Right atrium auricular region (tissue), 2 donors: Measurements from ENCODE around the gene CEP95. TPM values are rescaled to one million over a fixed set of nuclear protein-coding genes. Genes with fewer than 3 reads are reported as not detected.
"Not testable (repeated sequence)": the region's sequence is repeated elsewhere in the genome, so short reads cannot be mapped to it uniquely, and the experiment has no call there.

Experiments used
- DNase-seq: peaks from one replicate; pipeline ENCODE4 v3.0.0-alpha.2; 2019; ENCODE audit warnings: low spot score
- H3K27ac ChIP-seq, 2 donors: fragments of 200-600 bp; sonication (generic); 1 replicate in 1 of 2; 2 replicates in 1 of 2; pipeline ENCODE4 v1.5.1; 2016 to 2019
- H3K27me3 ChIP-seq, 2 donors: fragments of 200-600 bp; sonication (generic); one replicate each; pipeline versions ENCODE4 v1.5.1 to v1.6.0; 2017 to 2019
- H3K36me3 ChIP-seq: fragments of 200-600 bp; sonication (generic); one replicate; pipeline ENCODE4 v1.5.1; 2016
- H3K4me1 ChIP-seq, 2 donors: fragments of 200-600 bp; sonication (generic); one replicate each; pipeline versions ENCODE4 v1.5.1 to v1.6.0; 2017 to 2019
- H3K4me3 ChIP-seq, 2 donors: fragments of 200-600 bp; sonication (generic); 1 replicate in 1 of 2; 2 replicates in 1 of 2; pipeline ENCODE4 v1.5.1; 2017 to 2019; ENCODE audit warnings: mild to moderate bottlenecking in 1 of 2, moderate library complexity in 1 of 2
- H3K9me3 ChIP-seq, 2 donors: fragments of 200-600 bp; sonication (generic); one replicate each; pipeline ENCODE4 v1.5.1; 2019
- CTCF ChIP-seq, 2 donors: fragments of 200-600 bp; sonication (generic); IDR thresholded peaks; one replicate each; pipeline ENCODE4 v1.5.1; 2019; ENCODE audit warnings: antibody characterized with exemption in 2 of 2
- total RNA-seq, 2 donors: library from RNA; depleted of rRNA; stranded (reverse); fragments of >200 nt; gene quantifications; one replicate each; pipeline ENCODE4 v1.1.0, GENCODE V29; 2016

CEP95 gene
- total RNA-seq, 2 donors from 2014 or later: 15.8 to 19.9 TPM

GRCh38 chr17:64573214-64573613, 66.4 kb downstream of the CEP95 start:
- no peaks in the 10 kb centered on the region for H3K9me3 ChIP-seq
- DNase-seq: no peak
- H3K4me3 ChIP-seq: no peak overlapping the region
- peaks cover 39% of the 10 kb centered on the region for H3K36me3 ChIP-seq
- H3K27me3 ChIP-seq: no peaks in the 10 kb centered on the region
- no peak for TF ChIP-seq CTCF (IDR thresholded peaks at IDR 0.05)
- peak overlapping the region in 1 of 2 donors; percentile 22 for H3K27ac ChIP-seq
- peaks cover 0 to 16% of the 10 kb centered on the region in 2 donors for H3K4me1 ChIP-seq

- Histone ChIP-seq H3K27me3 (no peaks in the 10 kb centered on the region), H3K4me3 (no peak overlapping the region), H3K36me3 (peaks cover 36% of the 10 kb centered on the region)
These were observed 67.9 kb downstream of the CEP95 start for GRCh38 chr17:64574646-64575045.

GRCh38 chr17:64575431-64575830, 68.7 kb downstream of the CEP95 start:
- Histone ChIP-seq H3K27ac (no peak overlapping the region), H3K4me3 (no peak overlapping the region), H3K27me3 (no peaks in the 10 kb centered on the region), H3K36me3 (peaks cover 38% of the 10 kb centered on the region), H3K9me3 (no peaks in the 10 kb centered on the region), H3K4me1 (peaks cover 0 to 16% of the 10 kb centered on the region in 2 donors)
- no peak for DNase-seq
- TF ChIP-seq CTCF (IDR thresholded peaks at IDR 0.05): no peak

More at GRCh38 chr17:64574646-64575045, 67.9 kb downstream of the CEP95 start:
- no peak for TF ChIP-seq CTCF (IDR thresholded peaks at IDR 0.05)
- no peak for DNase-seq
- Histone ChIP-seq H3K9me3 (no peaks in the 10 kb centered on the region), H3K4me1 (peaks cover 0 to 16% of the 10 kb centered on the region in 2 donors), H3K27ac (no peak overlapping the region)

- not testable (repeated sequence) for DNase-seq, H3K27me3 ChIP-seq, H3K9me3 ChIP-seq, H3K27ac ChIP-seq, H3K4me3 ChIP-seq
- H3K4me1 ChIP-seq: peaks cover 0 to 13% of the 10 kb centered on the region in 2 donors
- peaks cover 41% of the 10 kb centered on the region for H3K36me3 ChIP-seq
These were observed 70.2 kb downstream of the CEP95 start for GRCh38 chr17:64577025-64577424.

GRCh38 chr17:64579917-64580316, 73.1 kb downstream of the CEP95 start:
- no peak overlapping the region for H3K27ac ChIP-seq
- H3K36me3 ChIP-seq: peaks cover 59% of the 10 kb centered on the region
- H3K27me3 ChIP-seq: no peaks in the 10 kb centered on the region

More at GRCh38 chr17:64579917-64580316, 73.1 kb downstream of the CEP95 start:
- Histone ChIP-seq H3K4me1 (no peaks in the 10 kb centered on the region), H3K9me3 (no peaks in the 10 kb centered on the region), H3K4me3 (no peak overlapping the region)
- TF ChIP-seq CTCF (IDR thresholded peaks at IDR 0.05): no peak
- DNase-seq: no peak
